Left ventricle myocardium superior (tissue), 1 donor: ENCODE data around the gene SLC66A1. TPM values are rescaled to one million over a fixed set of nuclear protein-coding genes. Genes with fewer than 3 reads are reported as not detected.
"Not testable (repeated sequence)": the region's sequence is repeated elsewhere in the genome, so short reads cannot be mapped to it uniquely, and the experiment has no call there.

Experiments used
- ATAC-seq: fragments of 200-7000 bp; cut with Tn5 transposase; one replicate; pipeline ENCODE4 v1.9.1; 2020; ENCODE audit warnings: mild to moderate bottlenecking, moderate library complexity
- DNase-seq: peaks from one replicate; pipeline ENCODE4 v3.0.0-alpha.2; 2020
- intact Hi-C: fragments of 100-400 bp; cut with micrococcal nuclease; formaldehyde crosslinking; loops from one replicate; pipeline ENCODE4 v1.11.0; 2022
- total RNA-seq: library from RNA; stranded (reverse); fragmentation: NEBNext Ultra II Directional; extraction: Animal tissue kit (Norgen Biotek cat#: 25700); gene quantifications from one replicate; pipeline ENCODE4 v1.2.1, GENCODE V29; 2021
- donor health status: DM: no; HTN: yes; CAD: no; lungs with severe emphysema.

SLC66A1 gene
- total RNA-seq, 1 donor from 2014 or later = 7.5 TPM

DNA sequence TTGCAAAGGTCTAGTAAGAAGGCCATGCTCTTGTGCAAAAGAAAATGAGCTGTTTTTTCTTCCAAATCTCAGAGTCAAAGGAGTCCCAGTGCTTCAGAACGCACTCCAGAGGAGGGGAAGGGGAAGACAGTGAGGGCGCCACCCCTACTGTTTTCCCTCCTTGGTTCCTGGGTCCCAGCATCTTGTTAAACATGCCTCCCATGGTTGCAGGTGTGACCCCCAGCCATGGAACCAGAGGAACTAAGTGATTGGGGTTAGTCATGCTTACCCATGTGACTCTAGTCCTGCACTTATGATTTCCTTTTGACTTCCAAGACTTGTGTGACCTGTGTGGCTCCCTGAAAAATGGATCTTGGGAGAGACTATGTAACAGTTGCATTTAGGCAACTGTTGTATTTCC is 17.5 kb upstream of the SLC66A1 start:
- DNase-seq (no peak), ATAC-seq (no peak)
- intact Hi-C loops = no loop called here

DNA sequence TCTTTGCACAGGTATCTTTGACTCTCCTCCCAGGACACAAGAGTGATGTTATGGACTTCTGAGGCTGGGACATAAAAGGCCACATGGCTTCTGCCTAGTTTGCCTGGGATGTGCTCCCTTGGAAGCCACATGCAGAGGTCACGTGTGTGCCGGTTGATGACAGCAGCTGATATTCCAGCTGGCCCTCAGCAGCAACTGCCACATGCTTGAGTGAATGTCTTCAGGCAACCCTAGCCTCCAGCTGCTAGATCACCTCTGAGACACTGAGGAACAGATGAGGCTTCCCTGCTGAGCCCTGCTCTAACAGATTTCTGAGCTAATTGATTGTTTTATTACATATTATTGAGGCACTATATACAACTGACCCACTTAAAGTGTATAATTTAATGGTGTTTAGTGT is 11.9 kb upstream of the SLC66A1 start:
- no peak for ATAC-seq
- intact Hi-C loops = no loop called here
- DNase-seq = no peak

DNA sequence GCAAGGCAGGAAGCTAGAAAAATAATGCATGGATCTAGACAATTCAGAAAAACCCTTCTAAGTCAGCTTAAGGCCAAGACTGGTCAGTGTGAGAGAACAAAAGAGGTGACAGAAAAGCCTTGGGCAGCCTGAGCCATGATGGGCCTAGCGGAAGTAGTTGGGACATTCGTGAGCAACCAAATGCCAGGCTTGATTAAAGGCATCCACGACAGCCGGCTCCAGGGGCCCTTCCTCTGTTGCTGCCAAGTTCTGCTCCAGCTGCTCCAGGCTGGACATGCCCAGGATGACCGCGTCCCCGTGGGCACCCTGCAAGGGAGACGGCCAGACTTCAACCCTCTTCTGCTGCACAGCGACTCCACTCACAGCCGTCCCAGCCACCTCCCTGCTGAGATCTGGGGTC is 8.0 kb upstream of the SLC66A1 start:
- intact Hi-C loops, ATAC-seq, DNase-seq: not testable (repeated sequence)

DNA sequence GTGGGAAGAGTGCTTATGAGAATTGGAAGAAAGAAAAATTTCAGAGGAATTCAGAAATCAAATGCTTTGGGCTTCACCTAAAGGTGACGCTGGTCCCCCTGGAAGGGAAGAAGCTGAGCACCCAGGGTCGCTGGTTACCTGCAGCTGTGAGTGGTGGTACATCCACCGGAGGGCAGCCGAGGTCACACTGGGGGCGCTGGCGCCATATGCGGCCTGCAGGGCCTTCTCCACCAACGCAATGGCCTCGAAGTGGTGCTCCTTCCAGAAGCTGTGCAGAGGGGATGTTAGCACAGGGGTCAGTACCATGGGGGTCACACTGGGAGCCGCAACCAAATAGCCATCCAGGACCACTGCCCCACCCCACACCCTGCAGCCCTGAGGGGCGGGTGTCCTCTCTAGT is 6.2 kb upstream of the SLC66A1 start:
- DNase-seq = no peak
- intact Hi-C loops = no loop called here
- no peak for ATAC-seq

GRCh38 chr1:19306941-19307340 is 5.2 kb upstream of the SLC66A1 start:
- intact Hi-C loops = no loop called here
- no peak for ATAC-seq
- no peak for DNase-seq

- intact Hi-C loops = no loop called here
- no peak for ATAC-seq
- no peak for DNase-seq
Observed at GRCh38 chr1:19307794-19308508, 4.2 kb upstream of the SLC66A1 start.

DNA sequence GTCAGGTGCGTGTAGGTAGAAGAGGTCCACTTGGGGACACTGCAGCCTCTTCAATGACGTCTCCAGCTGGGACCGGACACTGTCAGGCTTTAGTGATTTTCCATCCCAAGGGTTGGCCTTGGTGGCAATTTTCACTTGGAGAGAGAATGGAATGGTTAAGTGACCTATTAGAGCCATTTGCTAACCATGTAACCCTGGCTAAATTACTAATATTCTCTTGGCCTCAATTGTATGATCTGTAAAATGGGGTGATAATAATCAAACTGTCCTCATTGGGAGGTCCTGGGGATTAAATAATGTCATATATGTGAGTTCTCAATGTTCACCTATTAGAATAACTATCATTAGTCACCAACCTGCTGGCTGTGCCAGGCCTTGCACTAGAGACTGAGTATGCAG is 3.6 kb upstream of the SLC66A1 start:
- intact Hi-C loops = no loop called here
- no peak for DNase-seq
- ATAC-seq = no peak

GRCh38 chr1:19309123-19309813 is 2.9 kb upstream of the SLC66A1 start:
- intact Hi-C loops = no loop called here
- ATAC-seq = no peak
- no peak for DNase-seq

DNA sequence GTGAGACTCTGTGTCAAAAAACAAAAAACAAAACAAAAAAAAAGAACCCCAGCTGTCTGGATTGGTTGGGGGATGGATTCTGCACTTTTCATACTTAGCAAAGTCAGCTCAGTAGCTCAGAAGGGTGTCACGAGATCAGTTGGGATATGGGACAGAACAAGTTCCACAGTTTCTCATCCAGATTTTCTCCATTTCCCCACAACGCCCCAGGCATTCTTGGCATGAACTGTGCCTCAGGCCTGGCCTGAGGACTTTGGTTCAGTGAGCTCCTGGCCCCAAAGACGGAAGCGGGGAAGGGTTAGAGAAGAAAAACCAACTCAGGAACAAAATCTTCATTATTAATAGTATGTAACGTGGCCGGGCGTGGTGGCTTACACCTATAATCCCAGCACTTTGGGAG is 2.1 kb upstream of the SLC66A1 start:
- DNase-seq = no peak
- no peak for ATAC-seq
- intact Hi-C loops = no loop called here

DNA sequence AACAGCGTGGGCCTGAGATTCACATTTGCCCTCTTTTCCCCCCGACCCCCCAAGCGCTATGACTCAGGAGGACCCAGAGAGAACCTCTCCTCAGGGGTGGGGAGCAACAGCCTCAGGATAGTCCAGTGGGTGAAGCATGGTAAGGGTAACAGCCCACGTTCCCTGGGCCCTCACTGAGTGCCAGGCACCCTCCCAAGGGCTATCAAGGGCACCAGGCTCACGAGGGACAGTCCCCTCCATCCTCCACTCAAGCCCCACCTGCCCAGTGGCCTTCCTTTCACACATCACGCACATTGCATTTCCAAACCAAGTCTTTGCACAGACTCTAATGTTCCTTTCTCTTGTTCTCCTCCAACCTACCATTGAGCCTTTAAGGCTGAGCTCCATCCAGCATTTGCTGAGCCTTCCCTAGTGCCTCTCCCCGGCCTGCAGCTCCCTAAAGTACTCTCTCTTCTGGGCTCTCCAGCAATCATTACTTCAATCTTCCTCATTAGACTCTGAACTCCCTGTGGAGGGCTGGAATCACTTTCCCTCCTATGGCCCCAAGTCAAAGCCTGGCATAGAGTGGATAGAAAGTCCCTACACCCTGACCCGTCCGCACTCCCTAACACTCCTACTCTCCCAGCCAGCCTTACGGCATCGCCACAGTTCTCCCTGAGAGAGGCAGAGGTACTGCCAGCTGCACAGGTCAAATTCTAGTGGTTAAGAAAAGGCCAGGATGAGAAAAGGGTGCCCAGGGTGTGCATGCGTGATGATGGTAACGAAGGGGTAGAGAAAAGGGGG is 1.2 kb upstream of the SLC66A1 start:
- ATAC-seq (no peak), DNase-seq (no peak)
- intact Hi-C loops = no loop called here

GRCh38 chr1:19311503-19311930 is 609 bp upstream of the SLC66A1 start:
- DNase-seq = no peak
- intact Hi-C loops = no loop called here
- no peak for ATAC-seq

DNA sequence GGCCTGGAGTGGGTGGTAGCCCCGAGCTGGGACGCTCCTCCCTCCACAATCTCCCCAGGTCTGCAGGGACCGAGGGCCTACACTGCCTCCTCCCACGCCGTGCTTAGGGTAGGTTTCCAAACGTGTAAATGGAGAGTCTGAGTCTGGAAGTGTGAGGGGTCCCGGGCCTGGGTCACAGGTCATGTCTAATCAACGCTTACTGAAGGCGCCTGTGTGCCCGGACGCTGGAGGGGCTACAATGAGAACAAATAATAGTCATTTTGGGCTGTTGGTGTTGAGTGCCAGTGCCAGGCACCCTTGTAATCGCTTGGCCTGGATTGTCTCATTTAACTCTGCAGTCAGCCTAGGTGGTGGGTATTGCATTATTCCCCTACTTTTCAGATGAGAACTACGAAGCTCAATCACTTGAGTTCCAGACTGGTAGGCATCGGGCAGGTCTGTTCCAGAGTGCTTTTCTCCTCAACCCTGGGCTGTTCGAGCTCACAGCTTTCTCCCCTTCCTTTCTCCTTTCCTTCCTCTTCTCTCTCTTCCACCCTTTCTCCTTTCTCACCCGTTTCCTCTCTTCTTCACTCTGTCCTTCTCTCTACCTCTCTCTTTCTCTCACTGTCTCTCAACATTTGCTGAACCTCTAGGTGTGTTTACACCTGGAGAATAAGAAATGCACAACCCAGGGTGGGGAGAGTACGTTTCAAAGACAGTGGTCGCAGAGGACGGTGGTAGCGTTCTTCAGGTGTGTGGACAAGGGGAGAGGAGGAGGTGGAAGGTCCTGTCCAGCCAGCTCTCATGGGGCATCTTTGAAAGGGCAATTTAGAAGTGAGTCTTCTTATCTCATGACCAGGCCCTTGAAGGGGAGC is 883 bp downstream of the SLC66A1 start:
- intact Hi-C loops = no loop called here
- no peak for DNase-seq
- ATAC-seq = no peak

DNA sequence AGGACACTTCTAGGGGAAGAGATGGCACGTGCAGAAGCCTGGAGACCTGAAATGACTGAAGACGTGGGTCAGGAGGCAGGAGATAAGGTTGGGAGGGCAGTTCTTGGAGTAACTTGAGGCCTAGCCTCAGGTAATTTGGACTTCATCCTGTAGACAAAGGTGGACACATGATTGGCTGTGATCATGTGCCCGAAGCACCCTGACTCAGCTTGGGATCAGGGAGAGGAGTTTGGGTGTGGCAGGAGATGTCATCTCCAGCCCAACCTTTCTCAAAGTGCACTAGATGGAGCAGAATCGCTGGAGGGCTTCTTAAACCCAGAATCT is 1.5 kb downstream of the SLC66A1 start:
- DNase-seq = no peak
- intact Hi-C loops = no loop called here

DNA sequence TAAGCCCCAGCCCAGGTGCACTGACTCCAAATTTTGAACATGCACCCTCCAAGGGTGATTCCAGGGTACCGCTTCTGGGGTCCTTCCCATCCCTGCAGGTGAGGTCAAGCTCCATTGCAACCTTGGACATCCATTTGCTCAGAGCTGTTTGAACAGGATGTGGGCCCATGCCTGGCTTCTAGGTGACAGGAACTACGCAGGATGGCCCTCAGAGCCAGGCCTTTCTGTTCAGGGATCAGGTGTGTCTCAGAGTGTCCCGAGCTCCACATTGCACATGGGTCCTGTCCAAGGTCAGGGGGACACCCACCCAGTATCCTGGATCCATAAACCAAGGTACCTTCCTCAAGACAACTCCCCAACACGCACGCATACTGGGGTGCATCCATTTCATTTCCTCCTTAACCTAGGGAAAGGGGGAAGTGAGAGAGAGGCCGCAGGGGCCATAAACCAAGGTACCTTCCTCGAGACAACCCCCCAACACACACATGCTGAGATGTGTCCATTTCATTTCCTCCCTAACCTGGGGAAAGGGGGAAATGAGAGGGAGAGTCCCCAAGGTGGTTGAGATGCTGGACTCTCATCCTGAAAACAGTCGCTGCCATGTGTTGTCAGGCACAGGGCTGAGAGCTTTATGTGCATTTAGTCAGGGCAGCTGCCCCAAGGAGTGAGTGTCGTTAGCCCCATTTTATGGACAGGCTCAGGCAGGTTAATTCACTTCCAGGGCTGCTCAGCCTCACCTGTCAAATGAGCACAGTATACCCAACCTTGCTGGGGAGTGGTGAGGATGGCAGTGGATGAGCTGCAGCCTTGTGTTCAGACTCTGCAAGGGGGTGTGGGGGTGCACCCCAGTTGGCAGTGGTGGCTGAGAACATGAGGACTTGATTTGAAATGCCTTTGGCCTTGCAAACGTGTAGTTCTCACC is 2.1 kb downstream of the SLC66A1 start:
- ATAC-seq (no peak), DNase-seq (no peak)
- intact Hi-C loops = no loop called here

More for the DNA sequence above, 1.5 kb downstream of the SLC66A1 start:
- no peak for ATAC-seq

- ATAC-seq = no peak
- no peak for DNase-seq
- intact Hi-C loops = no loop called here
Observed at GRCh38 chr1:19315378-19316198, 3.5 kb downstream of the SLC66A1 start.

- no peak for ATAC-seq
- DNase-seq = no peak
- intact Hi-C loops = no loop called here
Observed at GRCh38 chr1:19317126-19317910, 5.2 kb downstream of the SLC66A1 start.

- no peak for DNase-seq
- no peak for ATAC-seq
- intact Hi-C loops = no loop called here
Observed at GRCh38 chr1:19319196-19319595, 7.1 kb downstream of the SLC66A1 start.
